ENCODE data around the gene MSRB1. TPM values are rescaled to one million over a fixed set of nuclear protein-coding genes. Genes with fewer than 3 reads are reported as not detected.

Gene MSRB1
- total and polyA plus RNA-seq, 9 of the 15 experiments (the other 6 are each of a cell fraction or from before 2014, with no cell fraction given) = 5.4 to 33.7 (median 25.7) TPM

GRCh38 chr16:1990351-1991134, 47.5 kb upstream of the MSRB1 start:
- Histone ChIP-seq H3K4me1 (replicated peaks in 1 of 2; ENCODE audit: control insufficient read depth in 2 of 2, insufficient read depth in 2 of 2, low read length in 2 of 2) (peaks cover 29 to 68% of the 10 kb centered on the region in 2 experiments), H4K20me1 (replicated peaks; ENCODE audit: control insufficient read depth, insufficient read depth, low read length) (no peaks in the 10 kb centered on the region; the same call in 1 of the 2 replicates), H3K9me3 (replicated peaks; ENCODE audit: control insufficient read depth, insufficient read depth, low read depth, low read length) (no peaks in the 10 kb centered on the region), H3K36me3 (ENCODE audit: control insufficient read depth, insufficient read depth, low read length) (peaks cover 26% of the 10 kb centered on the region; the same call in 1 of the 3 replicates), H3K27me3 (ENCODE audit: control insufficient read depth in 2 of 2, insufficient read depth in 2 of 2, low read length in 2 of 2) (no peaks in the 10 kb centered on the region), H3K27ac (ENCODE audit: extremely low read depth, low read depth, low read length) (peak overlapping the region; percentile 76), H3K9ac (ENCODE audit: insufficient read depth in 1 of 2, low read depth in 2 of 2, low read length in 2 of 2) (peak overlapping the region; percentile 63 to 87; a peak in 3 of 4 replicates), H3K9me1 (ENCODE audit: control insufficient read depth, insufficient read depth, low read length) (no peaks in the 10 kb centered on the region), H3K4me2 (ENCODE audit: insufficient read depth, low read length) (peak overlapping the region; percentile 72), H3K4me3 (peak overlapping the region; percentile 38), H2AFZ (ENCODE audit: low read depth, low read length) (peak overlapping the region; percentile 83), H3K79me2 (ENCODE audit: control insufficient read depth, insufficient read depth, low read length) (peaks cover 30% of the 10 kb centered on the region)
- POLR2A ChIA-PET = interaction anchor here (0.7 to 0.8 kb wide), 2 partner anchors 26 to 122 kb away, joined by 3 to 6 read pairs; partner anchors contain the start of gene RPS2
- DNase-seq (ENCODE audit: extremely low read depth in 1 of 4, low spot score in 3 of 4) = peak in 3 of 4 experiments; percentile 67 to 76 (median 70)
- in situ Hi-C loops (cut with MboI) = no loop called here
- intact Hi-C loops (cut with micrococcal nuclease) = no loop called here
- FAIRE-seq = no peak
- no TSS peak for BruUV-seq (replicated peaks)
- CTCF ChIA-PET (ENCODE audit: low intra/inter-chr PET ratio) = no interaction called here
- peak; percentile 33 for ATAC-seq
- WGBS (ENCODE audit: insufficient coverage, low coverage, missing lambda C conversion rate) = 53% methylated on average over 32 of the region's 50 CpGs
- TF ChIP-seq RERE (CRISPR knock-in tag; IDR thresholded peaks at IDR 0.05; ENCODE audit: borderline replicate concordance) (0 out of 2 replicates have a peak, but pooled peaks have one; percentile 81), ARID2 (IDR thresholded peaks at IDR 0.05) (no peak), ZBTB40 (IDR thresholded peaks at IDR 0.05) (0 out of 2 replicates have a peak, but pooled peaks have one; percentile 23), ZBTB40 (CRISPR knock-in tag; IDR thresholded peaks at IDR 0.05) (no peak)
